Dedifferentiated amniotic fluid mesenchymal stem cell (primary cell): ENCODE measurements around the gene KBTBD8.

Experiments used
- DNase-seq: peaks from one replicate; pipeline ENCODE4 v3.0.0-alpha.2; 2016; ENCODE audit errors: extremely low spot score

KBTBD8 gene

GRCh38 chr3:67034371-67034770, 36.3 kb downstream of the KBTBD8 start:
- no peak for DNase-seq

- DNase-seq, result peak; percentile 37
Observed at GRCh38 chr3:67037615-67038014, 39.5 kb downstream of the KBTBD8 start.

GRCh38 chr3:67044295-67044694, 46.2 kb downstream of the KBTBD8 start:
- no peak for DNase-seq

- no peak for DNase-seq
Observed at GRCh38 chr3:67044955-67045354, 46.8 kb downstream of the KBTBD8 start.

- no peak for DNase-seq
Observed at GRCh38 chr3:67045711-67046465, 47.8 kb downstream of the KBTBD8 start.

- no peak for DNase-seq
Observed at GRCh38 chr3:67047051-67047450, 48.9 kb downstream of the KBTBD8 start.

- DNase-seq, result no peak
Observed at GRCh38 chr3:67048067-67048714, 50.1 kb downstream of the KBTBD8 start.

- DNase-seq, result no peak
Observed at GRCh38 chr3:67048715-67049074, 50.6 kb downstream of the KBTBD8 start.

GRCh38 chr3:67059443-67059842, 61.3 kb downstream of the KBTBD8 start:
- DNase-seq, result no peak
